ENCODE measurements around the gene GINS2.
A peak's percentile ranks its signal among the peaks of the same experiment; 100 is the strongest.

GINS2 gene

DNA sequence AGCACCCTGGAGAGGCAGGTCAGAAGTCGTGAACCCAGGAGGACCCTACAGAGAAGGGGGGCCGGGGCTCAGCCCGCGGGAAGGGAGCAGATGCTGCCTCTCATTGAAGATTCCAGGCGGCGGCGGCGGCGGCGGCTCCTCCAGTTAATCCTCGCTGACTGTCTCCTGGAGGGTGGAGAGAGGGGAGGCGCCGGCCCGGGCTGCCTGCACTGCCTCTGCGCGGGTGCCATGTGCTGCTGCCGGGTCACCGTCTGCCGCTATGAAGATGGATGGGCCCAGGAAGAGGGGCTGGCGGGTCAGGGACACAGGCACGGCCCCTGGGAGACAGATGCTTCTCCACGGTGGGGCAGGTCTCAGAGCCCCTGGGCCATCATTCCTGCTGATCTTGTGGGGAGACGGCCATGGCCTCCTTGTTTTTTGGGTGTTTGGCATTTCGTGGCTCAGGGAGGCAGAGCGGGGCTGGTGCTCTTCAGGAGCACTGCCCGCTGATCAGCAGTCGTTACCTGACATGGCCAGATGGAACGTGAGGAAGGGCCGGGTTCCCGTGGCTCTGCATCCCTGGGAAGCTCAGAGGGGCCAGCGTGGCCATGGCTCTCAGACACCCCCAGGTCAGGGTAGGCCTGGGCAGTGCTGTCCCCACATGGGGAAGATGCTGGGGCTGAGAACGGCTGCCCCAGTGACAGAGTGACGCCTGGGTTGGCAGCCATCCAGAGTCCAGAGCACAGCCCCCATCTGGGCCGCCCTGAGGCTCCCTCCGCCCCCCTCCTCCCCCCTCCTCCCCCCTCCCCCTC, 36.1 kb downstream of the GINS2 start:
- peaks cover 37% of the 10 kb centered on the region for H3K36me3 ChIP-seq (ENCODE audit: control insufficient read depth, insufficient read depth, low read length)
- WGBS, 2 experiments (ENCODE audit: insufficient coverage in 2 of 2), result 81 to 84% methylated on average over 26 to 28 of the region's 35 CpGs

DNA sequence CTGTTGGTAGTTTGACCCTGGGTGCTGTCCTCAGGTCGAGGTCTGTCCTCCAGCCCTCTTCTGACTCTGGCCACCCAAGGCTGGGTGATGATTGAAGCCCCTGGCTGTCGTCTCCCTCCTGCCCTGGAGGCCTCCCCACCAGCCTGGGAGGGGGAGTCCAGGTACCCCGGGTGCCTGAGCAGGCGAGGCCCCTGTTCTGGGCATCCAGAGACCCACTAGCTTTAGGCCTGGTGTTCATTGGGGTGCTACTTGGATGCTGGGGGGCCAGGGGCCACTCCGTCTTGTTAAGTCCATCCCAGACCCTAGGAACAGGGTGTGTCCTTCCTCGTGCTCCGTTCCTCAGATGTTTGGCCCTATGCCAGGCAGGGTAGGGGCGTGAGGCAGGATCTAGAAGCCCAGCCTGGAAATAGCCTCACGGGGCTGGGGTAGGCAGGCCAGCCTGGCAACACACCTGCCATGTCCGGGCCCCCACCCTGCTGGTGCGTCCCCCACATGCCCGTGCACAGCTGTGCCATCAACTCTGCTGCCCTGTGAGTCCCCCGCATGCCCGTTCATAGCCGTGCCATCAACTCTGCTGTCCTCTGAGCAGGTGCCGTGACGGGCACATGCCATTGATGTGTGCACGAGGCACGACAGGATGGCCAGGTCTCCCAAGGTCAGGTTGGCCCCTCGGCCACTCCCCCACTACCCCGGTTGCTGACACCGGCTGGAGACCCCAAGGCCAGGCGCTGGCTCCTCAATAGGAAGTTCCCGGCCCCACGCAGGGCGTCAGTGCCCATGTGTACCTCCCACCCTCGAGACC, 36.9 kb downstream of the GINS2 start:
- H3K4me3 ChIP-seq (ENCODE audit: extremely low read depth, insufficient read depth, low read length, poor library complexity, severe bottlenecking), result no peak overlapping the region
- WGBS, 2 experiments (ENCODE audit: insufficient coverage in 2 of 2), result 95 to 96% methylated on average over 23 to 26 of the region's 27 CpGs

More for the DNA sequence above, 36.1 kb downstream of the GINS2 start:
- H3K9me3 ChIP-seq (ENCODE audit: control insufficient read depth, low read length), result no peaks in the 10 kb centered on the region
- peak overlapping the region; percentile 62 for H3K27ac ChIP-seq (ENCODE audit: low read depth, low read length, severe bottlenecking)
- H3K4me3 ChIP-seq (ENCODE audit: extremely low read depth, insufficient read depth, low read length, poor library complexity, severe bottlenecking), result no peak overlapping the region
- H3K4me1 ChIP-seq (ENCODE audit: control insufficient read depth, insufficient read depth, low read length, poor library complexity, severe bottlenecking), result peaks cover 6% of the 10 kb centered on the region

DNA sequence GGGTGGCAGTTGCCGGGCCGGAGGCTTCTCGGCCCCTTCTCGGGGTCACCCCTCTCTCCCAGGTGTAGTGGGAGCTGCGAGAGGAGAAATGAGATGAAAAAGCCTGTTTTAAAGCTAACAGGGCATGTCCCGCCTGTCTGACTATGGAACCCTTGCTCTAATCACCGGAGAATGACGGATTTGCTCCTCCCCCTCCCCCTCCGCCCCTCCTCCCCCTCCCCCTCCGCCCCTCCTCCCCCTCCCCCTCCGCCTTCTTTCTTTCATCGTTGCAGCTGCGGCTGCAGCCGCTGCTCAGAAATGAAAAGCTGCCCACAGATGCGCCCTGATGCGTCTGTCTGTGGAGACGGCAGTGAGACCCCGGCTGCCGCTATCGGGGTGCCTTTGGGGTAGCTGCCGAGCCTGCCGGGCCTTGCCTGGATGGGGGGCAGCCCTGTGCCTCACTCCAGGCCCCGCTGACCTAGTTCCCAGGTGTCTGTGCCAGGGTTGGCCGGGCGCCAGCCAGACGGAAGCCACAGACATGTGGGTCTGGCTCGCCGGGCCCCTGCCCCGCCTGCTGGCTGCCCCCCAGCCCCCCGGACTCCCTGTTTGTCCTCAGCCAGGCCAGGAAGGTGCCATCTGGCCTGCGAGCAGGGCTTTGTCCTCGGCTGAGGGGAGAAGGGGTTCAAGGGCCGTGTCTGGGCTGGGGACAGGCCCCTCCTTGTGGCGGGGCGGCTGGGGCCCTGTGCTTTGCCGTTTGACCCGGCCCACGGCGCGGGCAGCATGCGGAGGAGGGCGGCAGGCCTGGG, 37.7 kb downstream of the GINS2 start:
- H3K9me3 ChIP-seq (ENCODE audit: control insufficient read depth, low read length), result no peaks in the 10 kb centered on the region
- peaks cover 25% of the 10 kb centered on the region for H3K36me3 ChIP-seq (ENCODE audit: control insufficient read depth, insufficient read depth, low read length)
- WGBS, 2 experiments (ENCODE audit: insufficient coverage in 2 of 2), result 90 to 93% methylated on average over 28 to 29 of the region's 42 CpGs
- no peak overlapping the region for H3K4me3 ChIP-seq (ENCODE audit: extremely low read depth, insufficient read depth, low read length, poor library complexity, severe bottlenecking)
- peaks cover 6% of the 10 kb centered on the region for H3K4me1 ChIP-seq (ENCODE audit: control insufficient read depth, insufficient read depth, low read length, poor library complexity, severe bottlenecking)
- H3K27ac ChIP-seq (ENCODE audit: low read depth, low read length, severe bottlenecking), result no peak overlapping the region

More for the DNA sequence above, 36.9 kb downstream of the GINS2 start:
- H3K9me3 ChIP-seq (ENCODE audit: control insufficient read depth, low read length), result no peaks in the 10 kb centered on the region
- peaks cover 6% of the 10 kb centered on the region for H3K4me1 ChIP-seq (ENCODE audit: control insufficient read depth, insufficient read depth, low read length, poor library complexity, severe bottlenecking)
- H3K36me3 ChIP-seq (ENCODE audit: control insufficient read depth, insufficient read depth, low read length), result peaks cover 31% of the 10 kb centered on the region
- H3K27ac ChIP-seq (ENCODE audit: low read depth, low read length, severe bottlenecking), result peak overlapping the region; percentile 62

DNA sequence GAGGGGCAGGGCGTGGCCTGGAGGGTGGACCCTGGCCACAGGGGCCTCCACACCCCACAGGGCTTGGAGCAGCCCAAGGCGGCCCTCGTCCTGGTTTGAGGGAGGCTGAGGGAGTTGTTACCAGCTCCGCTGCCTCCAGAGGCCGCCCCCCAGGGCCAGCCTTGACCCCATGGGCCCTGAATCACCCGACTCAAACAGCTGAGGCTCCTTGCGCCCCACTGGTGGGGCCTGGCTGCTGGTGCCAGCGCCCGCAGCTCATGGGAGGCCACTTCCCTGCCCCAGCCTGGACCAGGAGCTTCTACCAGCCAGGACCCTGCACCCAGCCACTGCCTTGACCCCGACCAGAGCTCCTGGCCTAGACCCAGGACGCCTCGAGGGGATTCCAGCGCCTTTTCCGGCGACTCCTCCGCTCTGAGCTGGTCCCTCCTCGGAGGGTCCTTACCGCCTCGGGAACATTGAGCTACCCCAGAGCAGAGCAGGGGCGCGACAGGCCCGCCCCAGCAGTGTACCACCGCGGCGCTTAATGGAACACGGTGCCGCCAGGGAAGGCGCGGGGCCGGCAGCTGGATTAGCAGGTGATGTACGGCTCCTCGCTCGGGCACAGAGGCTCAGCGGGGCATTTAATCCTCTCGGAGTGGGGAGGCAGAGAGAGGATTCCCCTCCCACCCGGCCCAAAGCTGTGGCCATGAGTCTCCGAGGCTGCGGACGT, 38.5 kb downstream of the GINS2 start:
- H3K4me3 ChIP-seq (ENCODE audit: extremely low read depth, insufficient read depth, low read length, poor library complexity, severe bottlenecking), result no peak overlapping the region
- H3K9me3 ChIP-seq (ENCODE audit: control insufficient read depth, low read length), result no peaks in the 10 kb centered on the region
- 94 to 96% methylated on average over 30 to 37 of the region's 39 CpGs for WGBS, 2 experiments (ENCODE audit: insufficient coverage in 2 of 2)
- peaks cover 21% of the 10 kb centered on the region for H3K36me3 ChIP-seq (ENCODE audit: control insufficient read depth, insufficient read depth, low read length)
- peaks cover 6% of the 10 kb centered on the region for H3K4me1 ChIP-seq (ENCODE audit: control insufficient read depth, insufficient read depth, low read length, poor library complexity, severe bottlenecking)
- H3K27ac ChIP-seq (ENCODE audit: low read depth, low read length, severe bottlenecking), result peak overlapping the region; percentile 29

DNA sequence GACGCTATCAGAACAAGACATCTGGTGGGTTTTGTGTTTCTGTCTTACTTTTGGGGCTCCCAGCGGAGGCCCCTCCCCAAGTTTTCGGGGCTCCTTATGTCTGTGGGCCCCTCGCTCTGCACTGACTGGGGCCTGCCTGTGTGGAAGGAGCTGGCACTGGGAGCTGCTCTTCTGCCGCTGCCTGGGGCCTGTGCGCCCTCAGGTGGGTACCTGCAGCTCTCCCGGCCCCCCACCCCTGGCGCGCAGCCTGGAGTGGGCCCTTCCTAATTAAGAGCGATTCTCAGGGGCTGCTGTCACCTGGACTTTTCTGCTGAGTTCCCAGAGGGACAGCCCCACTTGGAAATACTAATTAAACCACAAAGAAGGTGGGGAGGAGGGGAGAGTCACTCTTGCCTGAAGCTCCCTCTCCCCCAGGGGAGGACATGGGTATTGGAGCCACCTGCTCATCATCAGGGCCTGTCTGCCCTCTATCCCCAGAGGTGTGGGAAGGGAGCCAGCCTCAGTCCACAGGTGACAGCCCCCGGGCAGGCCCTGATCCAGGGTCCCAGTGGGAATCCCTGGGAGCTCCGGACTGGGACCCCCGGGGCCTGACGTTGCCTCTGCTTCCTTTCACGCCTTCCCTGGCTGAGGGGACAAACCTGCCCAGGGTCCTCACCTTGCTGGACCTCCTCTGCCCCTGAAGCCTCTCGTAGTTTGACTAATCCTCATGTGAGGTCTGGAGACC, 39.2 kb downstream of the GINS2 start:
- H3K9me3 ChIP-seq (ENCODE audit: control insufficient read depth, low read length), result no peaks in the 10 kb centered on the region
- 86 to 92% methylated on average over 12 to 15 of the region's 16 CpGs for WGBS, 2 experiments (ENCODE audit: insufficient coverage in 2 of 2)
- peaks cover 15% of the 10 kb centered on the region for H3K36me3 ChIP-seq (ENCODE audit: control insufficient read depth, insufficient read depth, low read length)
- H3K4me1 ChIP-seq (ENCODE audit: control insufficient read depth, insufficient read depth, low read length, poor library complexity, severe bottlenecking), result peaks cover 6% of the 10 kb centered on the region
- H3K27ac ChIP-seq (ENCODE audit: low read depth, low read length, severe bottlenecking), result peak overlapping the region; percentile 29
- no peak overlapping the region for H3K4me3 ChIP-seq (ENCODE audit: extremely low read depth, insufficient read depth, low read length, poor library complexity, severe bottlenecking)

DNA sequence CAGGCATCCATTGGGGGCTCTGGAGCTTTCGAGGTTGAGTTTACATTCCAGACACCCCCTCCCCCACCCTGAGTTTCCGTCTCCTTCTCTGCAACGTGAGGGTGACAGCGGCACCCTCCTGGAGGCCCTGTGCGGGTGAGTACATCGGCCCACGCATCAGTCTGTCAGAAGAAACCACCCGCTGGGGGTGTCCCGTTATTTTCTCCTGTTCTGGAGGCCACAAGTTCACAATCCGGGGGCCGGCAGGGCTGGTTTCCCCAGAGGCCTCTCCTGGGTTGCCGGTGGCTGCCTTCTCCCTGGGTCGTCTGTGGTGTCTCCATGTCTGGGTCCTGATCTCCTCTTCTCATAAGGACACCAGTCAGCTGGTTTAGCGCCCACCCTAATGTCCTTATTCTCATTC, 39.9 kb downstream of the GINS2 start:
- Histone ChIP-seq H3K27ac (ENCODE audit: low read depth, low read length, severe bottlenecking) (no peak overlapping the region), H3K4me1 (ENCODE audit: control insufficient read depth, insufficient read depth, low read length, poor library complexity, severe bottlenecking) (peaks cover 6% of the 10 kb centered on the region), H3K36me3 (ENCODE audit: control insufficient read depth, insufficient read depth, low read length) (peaks cover 12% of the 10 kb centered on the region), H3K9me3 (ENCODE audit: control insufficient read depth, low read length) (no peaks in the 10 kb centered on the region), H3K4me3 (ENCODE audit: extremely low read depth, insufficient read depth, low read length, poor library complexity, severe bottlenecking) (no peak overlapping the region)
- WGBS, 2 experiments (ENCODE audit: insufficient coverage in 2 of 2), result 91 to 95% methylated on average over 13 of the region's 14 CpGs

DNA sequence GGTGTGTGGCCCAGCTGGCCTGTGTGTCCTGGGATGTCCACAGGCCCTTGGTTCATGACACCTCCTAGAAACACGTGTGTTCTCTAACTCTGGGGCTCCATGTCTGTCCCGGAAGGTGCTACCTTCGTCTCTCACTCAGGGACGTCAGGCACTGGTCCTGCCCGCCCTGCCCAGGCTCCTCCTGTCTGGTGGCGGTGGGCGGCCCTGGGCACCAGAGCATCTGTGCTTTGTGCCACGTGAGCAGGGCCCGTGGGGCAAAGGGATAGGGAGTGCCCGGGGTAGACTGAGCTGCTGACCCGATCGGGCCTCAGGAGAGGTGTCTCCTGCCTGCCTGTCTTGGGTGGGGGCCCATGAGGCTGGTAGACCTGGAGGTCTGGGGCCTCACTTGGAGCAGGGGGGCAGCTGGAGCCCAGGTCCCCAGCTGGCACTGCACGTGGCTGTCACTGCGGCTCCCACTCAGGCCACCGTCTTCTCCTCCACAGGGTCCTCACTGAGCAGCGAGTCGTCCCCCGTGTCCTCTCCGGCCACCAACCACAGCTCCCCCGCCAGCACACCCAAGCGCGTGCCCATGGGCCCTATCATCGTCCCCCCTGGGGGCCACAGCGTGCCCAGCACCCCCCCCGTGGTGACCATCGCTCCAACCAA, 40.6 kb downstream of the GINS2 start:
- Histone ChIP-seq H3K27ac (ENCODE audit: low read depth, low read length, severe bottlenecking) (no peak overlapping the region), H3K36me3 (ENCODE audit: control insufficient read depth, insufficient read depth, low read length) (peaks cover 8% of the 10 kb centered on the region), H3K4me3 (ENCODE audit: extremely low read depth, insufficient read depth, low read length, poor library complexity, severe bottlenecking) (no peak overlapping the region), H3K9me3 (ENCODE audit: control insufficient read depth, low read length) (no peaks in the 10 kb centered on the region), H3K4me1 (ENCODE audit: control insufficient read depth, insufficient read depth, low read length, poor library complexity, severe bottlenecking) (peaks cover 4% of the 10 kb centered on the region)
- 94 to 97% methylated on average over 21 to 23 of the region's 26 CpGs for WGBS, 2 experiments (ENCODE audit: insufficient coverage in 2 of 2)

DNA sequence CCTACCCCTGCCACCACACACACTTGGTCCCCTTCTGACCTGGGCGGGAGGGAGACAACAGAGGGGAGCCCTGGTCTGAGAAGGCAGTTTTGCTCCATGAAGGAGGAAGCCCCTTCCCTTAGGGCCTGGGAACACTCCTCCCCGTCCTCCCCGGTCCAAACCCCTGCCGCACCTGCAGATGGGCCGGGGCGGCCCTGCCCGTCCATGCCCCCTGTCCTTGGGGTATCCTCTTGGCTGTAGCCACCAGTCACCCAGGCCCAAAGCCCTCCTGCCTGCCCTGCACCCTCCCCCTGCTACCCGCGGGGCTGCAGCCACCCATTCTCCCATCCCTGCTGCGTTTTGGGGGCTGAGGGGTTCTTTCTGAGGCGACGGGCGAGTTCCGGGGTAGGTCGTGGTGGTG, 41.8 kb downstream of the GINS2 start:
- no peak overlapping the region for H3K27ac ChIP-seq (ENCODE audit: low read depth, low read length, severe bottlenecking)
- peaks cover 8% of the 10 kb centered on the region for H3K36me3 ChIP-seq (ENCODE audit: control insufficient read depth, insufficient read depth, low read length)
- no peak overlapping the region for H3K4me3 ChIP-seq (ENCODE audit: extremely low read depth, insufficient read depth, low read length, poor library complexity, severe bottlenecking)
- WGBS, 2 experiments (ENCODE audit: insufficient coverage in 2 of 2), result 100% methylated on average over 1 to 3 of the region's 15 CpGs
- no peaks in the 10 kb centered on the region for H3K9me3 ChIP-seq (ENCODE audit: control insufficient read depth, low read length)
- H3K4me1 ChIP-seq (ENCODE audit: control insufficient read depth, insufficient read depth, low read length, poor library complexity, severe bottlenecking), result peaks cover 4% of the 10 kb centered on the region

DNA sequence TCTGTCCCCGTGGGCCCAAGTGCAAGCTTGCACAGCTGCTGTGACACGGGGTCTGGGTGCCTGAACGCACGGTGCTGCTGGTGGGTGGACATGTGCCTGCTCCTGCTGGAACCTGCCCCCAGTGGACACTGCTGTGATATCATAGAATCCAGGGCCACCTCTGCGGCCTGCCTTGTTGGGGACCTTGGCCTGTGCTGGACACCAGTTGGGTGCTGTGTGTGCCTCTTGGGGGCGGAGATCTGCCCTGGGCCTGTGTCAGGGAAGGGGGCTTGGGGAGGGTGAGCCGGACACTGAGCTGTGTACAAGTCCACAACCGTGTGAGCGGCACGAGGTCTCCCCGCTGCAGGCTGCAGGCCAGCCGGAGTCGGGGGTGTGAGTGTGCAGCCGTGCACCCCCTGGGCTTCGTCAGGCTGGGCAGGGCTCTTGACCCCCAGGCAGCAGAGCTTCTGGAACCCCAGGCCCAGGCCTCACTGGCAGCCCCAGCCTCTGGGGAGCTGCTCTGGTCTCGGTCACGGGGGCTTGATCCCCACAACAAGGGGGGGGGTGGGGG, 42.3 kb downstream of the GINS2 start:
- H3K27ac ChIP-seq (ENCODE audit: low read depth, low read length, severe bottlenecking), result no peak overlapping the region
- peaks cover 8% of the 10 kb centered on the region for H3K36me3 ChIP-seq (ENCODE audit: control insufficient read depth, insufficient read depth, low read length)
- no peaks in the 10 kb centered on the region for H3K9me3 ChIP-seq (ENCODE audit: control insufficient read depth, low read length)
- peaks cover 6% of the 10 kb centered on the region for H3K4me1 ChIP-seq (ENCODE audit: control insufficient read depth, insufficient read depth, low read length, poor library complexity, severe bottlenecking)
- no peak overlapping the region for H3K4me3 ChIP-seq (ENCODE audit: extremely low read depth, insufficient read depth, low read length, poor library complexity, severe bottlenecking)
- 93 to 96% methylated on average over 15 to 17 of the region's 17 CpGs for whole genome bisulfite sequencing, 2 experiments (ENCODE audit: insufficient coverage in 2 of 2)
